Mesenchymal stem cell (in vitro differentiated cells and primary cell): ENCODE data around the gene NR4A1.

ENCODE experiments used
- DNase-seq: peaks from one replicate; pipeline ENCODE4 v3.0.0-alpha.2; 2013
- H2AFZ ChIP-seq: one replicate; pipeline ENCODE4 v1.6.1; 2013; ENCODE audit warnings: low read depth, mild to moderate bottlenecking, control low read depth, inconsistent platforms, low read length, moderate library complexity
- H2AK5ac ChIP-seq: 2 replicates; pipeline ENCODE4 v1.6.1; 2013; ENCODE audit warnings: low read length, moderate library complexity, mild to moderate bottlenecking, inconsistent platforms; ENCODE audit not compliant: severe bottlenecking
- H2BK120ac ChIP-seq: one replicate; pipeline ENCODE4 v1.6.1; 2013; ENCODE audit warnings: low read depth, mild to moderate bottlenecking, inconsistent platforms, low read length, moderate library complexity
- H2BK12ac ChIP-seq, 2 experiments: one replicate each; pipeline ENCODE4 v1.6.1; 2013; ENCODE audit warnings: inconsistent platforms in 2 of 2, low read length in 2 of 2, mild to moderate bottlenecking in 2 of 2, moderate library complexity in 2 of 2, control low read depth in 1 of 2
- H2BK15ac ChIP-seq: one replicate; pipeline ENCODE4 v1.6.1; 2013; ENCODE audit warnings: mild to moderate bottlenecking, low read depth, inconsistent platforms; ENCODE audit not compliant: poor library complexity, severe bottlenecking
- H2BK5ac ChIP-seq: 2 replicates; pipeline ENCODE4 v1.6.1; 2013; ENCODE audit warnings: low read depth, mild to moderate bottlenecking, low read length, control low read depth, inconsistent platforms; ENCODE audit not compliant: poor library complexity, severe bottlenecking
- H3K14ac ChIP-seq, 2 experiments: one replicate each; pipeline ENCODE4 v1.6.1; 2013; ENCODE audit warnings: inconsistent platforms in 2 of 2, low read length in 2 of 2, control low read depth in 1 of 2, mild to moderate bottlenecking in 1 of 2, moderate library complexity in 1 of 2
- H3K18ac ChIP-seq, 2 experiments: one replicate each; pipeline ENCODE4 v1.6.1; 2013; ENCODE audit warnings: inconsistent platforms in 2 of 2, low read length in 2 of 2, control low read depth in 1 of 2, low read depth in 1 of 2, mild to moderate bottlenecking in 1 of 2
- H3K23ac ChIP-seq, 2 experiments: one replicate each; pipeline ENCODE4 v1.6.1; 2013; ENCODE audit warnings: inconsistent platforms in 2 of 2, low read length in 2 of 2, mild to moderate bottlenecking in 2 of 2, moderate library complexity in 2 of 2, control low read depth in 1 of 2
- H3K27ac ChIP-seq: 2 replicates; pipeline ENCODE4 v1.5.1; 2013; ENCODE audit warnings: mild to moderate bottlenecking, moderate library complexity, low read length, control low read depth, inconsistent platforms; ENCODE audit not compliant: poor library complexity, severe bottlenecking
- H3K27me3 ChIP-seq, 2 experiments: 2 replicates each; pipeline versions ENCODE4 v1.6.1 to v1.7.0; 2013; ENCODE audit warnings: low read length in 2 of 2, mild to moderate bottlenecking in 2 of 2, moderate library complexity in 2 of 2, control low read depth in 1 of 2, inconsistent platforms in 1 of 2; ENCODE audit not compliant: control insufficient read depth in 1 of 2, insufficient read depth in 1 of 2
- H3K36me3 ChIP-seq, 2 experiments: 2 replicates each; pipeline versions ENCODE4 v1.6.1 to v1.7.0; 2013; ENCODE audit warnings: low read length in 2 of 2, control low read depth in 1 of 2, inconsistent platforms in 1 of 2, low read depth in 1 of 2, mild to moderate bottlenecking in 1 of 2; ENCODE audit not compliant: insufficient read depth in 2 of 2, control insufficient read depth in 1 of 2
- H3K4ac ChIP-seq, 2 experiments: one replicate each; pipeline ENCODE4 v1.6.1; 2013; ENCODE audit warnings: inconsistent platforms in 2 of 2, low read length in 2 of 2, mild to moderate bottlenecking in 2 of 2, moderate library complexity in 2 of 2, control low read depth in 1 of 2, low read depth in 1 of 2
- H3K4me1 ChIP-seq: 2 replicates; pipeline ENCODE4 v1.6.1; 2013; ENCODE audit warnings: low read depth, low read length, control low read depth; ENCODE audit not compliant: control insufficient read depth, insufficient read depth
- H3K4me2 ChIP-seq: 2 replicates; pipeline ENCODE4 v1.6.1; 2013; ENCODE audit warnings: low read length, mild to moderate bottlenecking, inconsistent platforms; ENCODE audit not compliant: poor library complexity, severe bottlenecking
- H3K4me3 ChIP-seq, 2 experiments: 2 replicates each; pipeline versions ENCODE4 v1.5.1 to v1.7.0; 2013; ENCODE audit warnings: low read length in 2 of 2, mild to moderate bottlenecking in 2 of 2, control low read depth in 1 of 2, low read depth in 1 of 2; ENCODE audit not compliant: insufficient read depth in 1 of 2
- H3K79me1 ChIP-seq: replicated peaks from 2 replicates; pipeline ENCODE4 v1.6.1; 2013; ENCODE audit warnings: mild to moderate bottlenecking, control low read depth, low read length, inconsistent platforms; ENCODE audit not compliant: poor library complexity, severe bottlenecking
- H3K9ac ChIP-seq: 2 replicates; pipeline ENCODE4 v1.7.0; 2013; ENCODE audit warnings: mild to moderate bottlenecking, low read length, moderate library complexity
- H3K9me3 ChIP-seq: 2 replicates; pipeline ENCODE4 v1.7.0; 2013; ENCODE audit warnings: mild to moderate bottlenecking, low read length; ENCODE audit not compliant: control insufficient read depth
- H4K8ac ChIP-seq: one replicate; pipeline ENCODE4 v1.6.1; 2013; ENCODE audit warnings: inconsistent platforms, mild to moderate bottlenecking, low read length, moderate library complexity
- H4K91ac ChIP-seq: one replicate; pipeline ENCODE4 v1.6.1; 2013; ENCODE audit warnings: mild to moderate bottlenecking, low read length, inconsistent platforms
- WGBS: methylation state at CpG from one replicate; pipeline ENCODE4 v1.1.7; 2013; ENCODE audit warnings: mixed read lengths; 5-methylcytosine and 5-hydroxymethylcytosine counted together

The NR4A1 gene

DNA sequence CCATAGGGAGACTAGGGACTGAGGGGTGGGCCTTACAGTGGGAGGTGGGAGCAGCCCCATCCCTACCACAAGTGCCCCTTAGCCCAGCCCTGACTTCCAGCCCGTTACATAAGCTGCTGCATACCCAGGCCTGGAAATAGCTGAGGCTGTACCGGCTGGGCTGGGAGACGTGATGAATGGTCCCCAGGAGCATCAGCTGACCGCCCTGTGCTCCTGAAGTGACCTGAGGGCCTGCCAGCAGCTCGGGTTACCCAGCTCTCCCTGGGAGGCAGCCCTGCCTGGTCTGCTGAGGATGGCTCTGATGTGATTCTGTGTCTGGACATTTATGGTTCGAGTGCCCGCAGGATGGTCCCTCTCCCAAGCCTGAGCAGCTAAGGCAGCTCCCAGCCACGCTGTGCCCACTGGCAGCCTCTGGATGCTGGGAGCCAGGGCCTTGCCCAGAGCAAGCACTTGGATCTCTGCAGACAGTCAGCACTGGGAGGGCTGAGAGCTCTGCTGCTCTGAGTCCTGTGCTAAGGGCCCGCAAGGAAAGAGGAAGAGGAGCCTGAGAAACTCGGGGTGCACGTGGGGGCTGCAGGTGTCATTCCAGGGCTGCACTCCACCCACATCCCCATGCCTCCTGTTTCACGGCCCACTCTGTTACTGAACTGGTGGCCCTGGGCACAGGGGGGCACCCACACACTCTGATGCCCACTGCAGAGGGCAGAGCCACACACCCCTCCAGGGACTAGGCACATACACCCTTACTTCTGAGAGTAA, 24.0 kb upstream of the NR4A1 start:
- H2BK120ac ChIP-seq: no peak overlapping the region
- no peak overlapping the region for H3K4me3 ChIP-seq
- H2BK5ac ChIP-seq: no peak overlapping the region
- H2AK5ac ChIP-seq: no peak overlapping the region
- no peak overlapping the region for H3K9ac ChIP-seq
- H3K4me2 ChIP-seq: no peak overlapping the region
- peak; percentile 44 for DNase-seq
- H3K27ac ChIP-seq: no peak overlapping the region
- H3K27me3 ChIP-seq: peaks cover 0 to 12% of the 10 kb centered on the region in 2 experiments
- H3K9me3 ChIP-seq: no peaks in the 10 kb centered on the region
- no peak overlapping the region for H3K14ac ChIP-seq
- peak overlapping the region in 1 of 2 experiments; percentile 14 for H3K18ac ChIP-seq
- 59% methylated on average over 12 of the region's 12 CpGs for WGBS
- H3K36me3 ChIP-seq: no peaks in the 10 kb centered on the region
- peak overlapping the region; percentile 21 for H2BK15ac ChIP-seq
- no peak overlapping the region for H4K91ac ChIP-seq
- peak overlapping the region in 1 of 2 experiments; percentile 1 for H3K4ac ChIP-seq
- H3K4me1 ChIP-seq: peaks cover 25% of the 10 kb centered on the region
- H2AFZ ChIP-seq: no peak overlapping the region
- no peak overlapping the region for H4K8ac ChIP-seq
- no peaks in the 10 kb centered on the region for H3K79me1 ChIP-seq
- H2BK12ac ChIP-seq: peak overlapping the region in 1 of 2 experiments; percentile 3
- no peak overlapping the region for H3K23ac ChIP-seq

DNA sequence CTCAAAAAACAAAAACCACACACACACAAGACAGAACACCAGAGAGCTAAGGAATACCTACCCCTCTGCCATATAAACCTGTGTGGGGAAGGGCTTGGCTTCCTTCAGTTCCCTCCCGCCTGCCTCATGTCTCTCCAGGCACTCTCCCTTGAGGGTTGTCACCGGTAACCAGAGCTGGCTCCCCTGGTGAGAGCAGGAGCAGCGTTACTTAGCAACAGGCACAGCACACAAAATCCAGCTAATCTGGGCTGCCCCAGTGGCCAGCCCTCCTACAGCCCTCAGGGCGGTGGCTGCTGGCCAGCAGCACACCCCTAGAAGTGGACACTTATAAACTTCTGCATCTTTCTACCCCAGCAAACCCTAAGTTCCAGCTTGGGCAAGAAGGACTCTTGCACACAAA, 21.6 kb upstream of the NR4A1 start:
- Histone ChIP-seq H2AK5ac (no peak overlapping the region), H3K18ac (no peak overlapping the region), H2BK5ac (no peak overlapping the region), H4K91ac (no peak overlapping the region), H3K79me1 (no peaks in the 10 kb centered on the region), H3K27me3 (peaks cover 1 to 11% of the 10 kb centered on the region in 2 experiments), H3K4me1 (peaks cover 17% of the 10 kb centered on the region), H3K27ac (no peak overlapping the region), H3K9ac (no peak overlapping the region), H3K4ac (no peak overlapping the region), H2BK15ac (no peak overlapping the region), H4K8ac (no peak overlapping the region), H3K9me3 (no peaks in the 10 kb centered on the region), H2BK12ac (no peak overlapping the region), H3K4me3 (no peak overlapping the region), H3K36me3 (no peaks in the 10 kb centered on the region), H3K23ac (no peak overlapping the region), H3K14ac (no peak overlapping the region), H2BK120ac (no peak overlapping the region), H3K4me2 (no peak overlapping the region), H2AFZ (no peak overlapping the region)
- DNase-seq: peak; percentile 85
- 7% methylated on average over 4 of the region's 4 CpGs for WGBS

DNA sequence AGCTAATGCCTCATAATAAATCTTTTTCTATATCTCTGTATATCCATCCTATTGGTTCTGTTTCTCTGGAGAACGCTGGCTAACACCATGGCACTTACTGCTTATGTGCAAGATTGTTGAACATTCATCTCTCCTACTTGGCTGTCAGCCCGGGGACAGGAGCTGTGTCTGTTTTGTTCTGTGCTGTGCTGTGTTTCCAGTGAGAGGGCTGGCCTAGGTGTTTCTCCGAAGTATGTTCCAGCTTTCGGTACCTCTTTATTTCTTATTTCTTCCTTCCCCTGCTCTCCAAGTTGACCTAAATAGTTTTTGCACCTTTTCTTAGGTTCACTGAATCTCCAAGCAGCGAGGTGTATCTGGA, 18.8 kb upstream of the NR4A1 start:
- H2BK120ac ChIP-seq: no peak overlapping the region
- H2BK12ac ChIP-seq: no peak overlapping the region
- H3K9me3 ChIP-seq: no peaks in the 10 kb centered on the region
- H4K91ac ChIP-seq: no peak overlapping the region
- H3K23ac ChIP-seq: no peak overlapping the region
- H3K14ac ChIP-seq: no peak overlapping the region
- peak overlapping the region; percentile 87 for H3K4me2 ChIP-seq
- peak overlapping the region; percentile 88 for H3K9ac ChIP-seq
- H2BK5ac ChIP-seq: no peak overlapping the region
- no peaks in the 10 kb centered on the region for H3K36me3 ChIP-seq
- H3K4me1 ChIP-seq: peaks cover 17% of the 10 kb centered on the region
- no peak overlapping the region for H3K27ac ChIP-seq
- H3K4ac ChIP-seq: peak overlapping the region in 1 of 2 experiments; percentile 0
- peak overlapping the region in 1 of 2 experiments; percentile 76 for H3K4me3 ChIP-seq
- no peak overlapping the region for H2BK15ac ChIP-seq
- 23% methylated on average over 5 of the region's 5 CpGs for WGBS
- no peak overlapping the region for H3K18ac ChIP-seq
- DNase-seq: peak; percentile 83
- H4K8ac ChIP-seq: no peak overlapping the region
- H3K79me1 ChIP-seq: no peaks in the 10 kb centered on the region
- H2AFZ ChIP-seq: no peak overlapping the region
- peaks cover 10 to 11% of the 10 kb centered on the region in 2 experiments for H3K27me3 ChIP-seq
- no peak overlapping the region for H2AK5ac ChIP-seq

- Histone ChIP-seq H3K27me3 (peaks cover 10 to 11% of the 10 kb centered on the region in 2 experiments), H4K8ac (no peak overlapping the region), H3K4me1 (peaks cover 20% of the 10 kb centered on the region), H2AFZ (no peak overlapping the region), H2AK5ac (no peak overlapping the region), H3K14ac (no peak overlapping the region), H3K27ac (no peak overlapping the region), H3K4me3 (peak overlapping the region in 1 of 2 experiments; percentile 76), H2BK12ac (no peak overlapping the region), H2BK15ac (no peak overlapping the region), H3K79me1 (no peaks in the 10 kb centered on the region), H3K9ac (peak overlapping the region; percentile 95), H3K18ac (no peak overlapping the region), H3K4me2 (peak overlapping the region; percentile 87), H3K23ac (no peak overlapping the region), H2BK5ac (no peak overlapping the region), H3K9me3 (no peaks in the 10 kb centered on the region), H2BK120ac (no peak overlapping the region), H3K36me3 (no peaks in the 10 kb centered on the region), H4K91ac (no peak overlapping the region), H3K4ac (peak overlapping the region; percentile 0 to 4)
- under 1% methylated on average over 44 of the region's 48 CpGs for WGBS
- DNase-seq: peak; percentile 99
These were observed 18.3 kb upstream of the NR4A1 start for GRCh38 chr12:52032804-52033445.
